Activated naive CD4-positive, alpha-beta T cell treated with anti-CD3 and anti-CD28 coated beads, Interleukin-2, amount 10 ng/mL, durations not matched to agents 7 days and 5 days (primary cell): ENCODE results near the gene PTAFR.

Experiments used
- CTCF ChIA-PET: fragments of 350-600 bp; sonication (Branson Sonifier 250); formaldehyde crosslinking; loops from one replicate; lab custom pipeline; 2021; ENCODE audit warnings: antibody characterized with exemption; lab: Charles Lee
- DNase-seq: peaks from one replicate; pipeline ENCODE4 v3.0.0-alpha.2; 2020
- H3K27ac Mint-ChIP-seq: one replicate; pipeline ENCODE4 v1.8.0; 2021; ENCODE audit warnings: mild to moderate bottlenecking, moderate library complexity, mixed read lengths
- H3K27me3 Mint-ChIP-seq: one replicate; pipeline ENCODE4 v1.8.0; 2021; ENCODE audit warnings: mild to moderate bottlenecking, mixed read lengths
- H3K36me3 Mint-ChIP-seq: one replicate; pipeline ENCODE4 v1.8.0; 2021; ENCODE audit warnings: mixed read lengths
- H3K4me1 Mint-ChIP-seq: one replicate; pipeline ENCODE4 v1.8.0; 2021; ENCODE audit warnings: mixed read lengths
- H3K4me3 Mint-ChIP-seq: one replicate; pipeline ENCODE4 v1.8.0; 2021; ENCODE audit warnings: mild to moderate bottlenecking, moderate library complexity, mixed read lengths
- H3K9me3 Mint-ChIP-seq: one replicate; pipeline ENCODE4 v1.8.0; 2021; ENCODE audit warnings: mixed read lengths

The PTAFR gene

GRCh38 chr1:28109639-28110038 lies 66.9 kb downstream of the PTAFR start:
- no peak overlapping the region for H3K4me3 Mint-ChIP-seq
- H3K36me3 Mint-ChIP-seq = no peaks in the 10 kb centered on the region
- no peak for DNase-seq
- no peaks in the 10 kb centered on the region for H3K9me3 Mint-ChIP-seq
- no peak overlapping the region for H3K27ac Mint-ChIP-seq
- peaks cover 15% of the 10 kb centered on the region for H3K27me3 Mint-ChIP-seq
- H3K4me1 Mint-ChIP-seq = peaks cover 6% of the 10 kb centered on the region
- CTCF ChIA-PET = interaction anchor here (1.6 kb wide), 1 partner anchor 18 kb away, joined by 5 read pairs; no protein-coding TSS in a partner anchor

DNA sequence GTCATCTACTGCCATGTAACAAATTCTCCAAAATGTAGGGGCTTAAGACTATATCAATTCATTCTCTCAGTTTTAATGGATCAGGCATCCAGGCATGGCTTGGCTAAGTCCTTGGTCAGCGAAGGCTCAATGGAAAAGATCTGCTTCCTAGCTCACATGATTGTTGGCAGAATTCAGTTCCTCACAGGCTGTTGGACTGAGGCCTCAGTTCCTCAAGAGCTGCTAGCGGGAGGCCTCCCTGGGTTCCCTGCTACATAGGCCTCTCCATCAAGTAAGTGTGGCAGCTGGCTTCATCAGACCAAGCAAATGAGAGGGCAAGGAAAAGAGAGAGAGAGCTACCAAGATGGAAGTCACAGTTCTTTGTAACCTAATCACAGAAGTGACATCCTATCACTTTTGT lies 68.5 kb downstream of the PTAFR start:
- H3K9me3 Mint-ChIP-seq = no peaks in the 10 kb centered on the region
- H3K36me3 Mint-ChIP-seq = no peaks in the 10 kb centered on the region
- peaks cover 6% of the 10 kb centered on the region for H3K4me1 Mint-ChIP-seq
- H3K27me3 Mint-ChIP-seq = peaks cover 11% of the 10 kb centered on the region
- H3K4me3 Mint-ChIP-seq = no peak overlapping the region
- CTCF ChIA-PET = no interaction called here
- DNase-seq = no peak
- no peak overlapping the region for H3K27ac Mint-ChIP-seq

GRCh38 chr1:28104866-28105467 lies 71.5 kb downstream of the PTAFR start:
- Mint-ChIP-seq H3K4me1 (no peaks in the 10 kb centered on the region), H3K27me3 (peaks cover 11% of the 10 kb centered on the region), H3K27ac (no peak overlapping the region), H3K36me3 (no peaks in the 10 kb centered on the region), H3K9me3 (no peaks in the 10 kb centered on the region), H3K4me3 (no peak overlapping the region)
- no peak for DNase-seq
- CTCF ChIA-PET = interaction anchor here (1.2 kb wide), 1 partner anchor 14 kb away, joined by 4 read pairs; no protein-coding TSS in a partner anchor

DNA sequence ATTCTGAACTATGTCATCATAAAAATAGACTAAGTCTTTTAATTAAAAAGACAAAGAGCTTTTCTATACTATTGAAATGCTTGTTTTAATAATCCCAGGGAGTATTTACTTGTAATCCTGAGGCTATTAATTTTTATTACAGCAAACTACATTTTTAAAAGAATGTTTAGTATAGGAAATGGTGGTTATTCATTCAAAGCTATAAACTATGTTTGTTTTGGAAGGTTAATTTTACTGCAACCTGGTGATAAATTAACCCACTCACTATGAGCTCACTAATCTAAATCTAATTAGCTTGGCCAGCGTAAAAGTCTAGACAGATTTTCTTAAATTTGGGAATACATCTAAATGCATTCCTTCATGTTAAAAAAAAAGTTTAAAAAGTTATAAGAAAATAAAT lies 74.3 kb downstream of the PTAFR start:
- Mint-ChIP-seq H3K4me1 (no peaks in the 10 kb centered on the region), H3K27me3 (peaks cover 20% of the 10 kb centered on the region), H3K9me3 (no peaks in the 10 kb centered on the region), H3K36me3 (no peaks in the 10 kb centered on the region), H3K4me3 (no peak overlapping the region), H3K27ac (no peak overlapping the region)
- CTCF ChIA-PET = interaction anchor here (1.1 kb wide), 1 partner anchor 107 kb away, joined by 4 read pairs; no protein-coding TSS in a partner anchor
- no peak for DNase-seq

DNA sequence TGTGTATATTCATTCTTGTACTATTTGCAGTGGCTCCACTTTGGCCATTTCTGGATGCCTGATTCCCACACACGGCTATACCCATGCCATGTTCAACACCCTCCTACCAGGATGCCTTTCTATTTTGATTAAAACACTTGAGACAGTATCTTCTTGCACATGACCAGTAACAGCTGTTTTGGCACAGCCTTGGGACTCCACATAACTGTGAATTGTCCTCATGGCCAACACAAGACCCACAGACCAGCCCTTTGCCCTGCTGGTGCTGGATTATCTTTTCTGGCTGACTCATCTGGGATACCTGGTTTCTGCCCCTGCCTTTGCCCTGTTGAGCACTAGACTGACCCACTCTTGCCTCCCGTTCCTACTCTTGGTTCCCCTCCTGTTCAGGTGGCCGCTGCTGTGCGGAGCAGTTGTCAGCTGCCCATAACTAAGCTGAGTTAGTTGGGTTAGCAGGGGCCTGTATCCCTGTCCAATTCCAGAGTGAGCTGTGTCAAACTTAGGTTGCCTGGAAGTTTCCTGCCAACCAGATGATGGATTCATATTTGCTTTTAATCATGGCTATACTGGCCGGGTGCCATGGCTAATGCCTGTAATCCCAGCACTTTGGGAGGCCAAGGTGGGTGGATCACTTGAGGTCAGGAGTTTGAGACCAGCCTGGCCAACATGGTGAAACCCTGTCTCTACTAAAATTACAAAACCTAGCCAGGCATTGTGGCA lies 77.3 kb downstream of the PTAFR start:
- Mint-ChIP-seq H3K27ac (no peak overlapping the region), H3K27me3 (peaks cover 40% of the 10 kb centered on the region), H3K9me3 (no peaks in the 10 kb centered on the region), H3K36me3 (no peaks in the 10 kb centered on the region), H3K4me1 (peaks cover 6% of the 10 kb centered on the region), H3K4me3 (no peak overlapping the region)
- CTCF ChIA-PET = no interaction called here
- no peak for DNase-seq
